HG02938 (cell line): ENCODE measurements around the gene TBX10.

Experiments used
- ATAC-seq: cut with Tn5 transposase; IDR thresholded peaks from one replicate; pipeline ENCODE4 v1.9.1; 2021; ENCODE audit warnings: mild to moderate bottlenecking, moderate library complexity; ENCODE audit not compliant: unreplicated experiment

Gene TBX10

DNA sequence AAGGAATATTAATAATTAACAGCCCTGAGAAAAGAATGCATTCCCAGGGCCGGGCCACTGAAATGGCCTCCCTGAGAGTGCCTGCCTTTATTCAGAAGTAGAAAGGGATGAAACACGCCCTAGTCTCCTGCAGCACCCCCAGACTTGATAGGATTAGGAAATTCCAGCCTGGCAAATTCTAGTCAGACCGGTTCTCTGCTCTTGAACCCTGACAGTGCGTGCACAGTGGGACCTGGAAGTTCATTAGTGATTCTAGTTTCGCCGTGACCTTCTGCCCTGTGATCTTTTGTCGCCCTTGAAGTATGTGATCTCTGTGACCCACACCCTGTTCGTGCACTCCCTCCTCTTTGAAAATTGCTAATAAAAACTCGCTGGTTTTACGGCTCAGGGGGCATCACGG is 58.1 kb downstream of the TBX10 start:
- no peak for ATAC-seq
